ENCODE data around the gene RNF148.
"Not testable (repeated sequence)": the region's sequence is repeated elsewhere in the genome, so short reads cannot be mapped to it uniquely, and the experiment has no call there.

RNF148 gene

GRCh38 chr7:122692769-122693309 lies 9.9 kb downstream of the RNF148 start:
- FAIRE-seq = no peak
- DNase-seq (ENCODE audit: insufficient read length, low spot score) = no peak

DNA sequence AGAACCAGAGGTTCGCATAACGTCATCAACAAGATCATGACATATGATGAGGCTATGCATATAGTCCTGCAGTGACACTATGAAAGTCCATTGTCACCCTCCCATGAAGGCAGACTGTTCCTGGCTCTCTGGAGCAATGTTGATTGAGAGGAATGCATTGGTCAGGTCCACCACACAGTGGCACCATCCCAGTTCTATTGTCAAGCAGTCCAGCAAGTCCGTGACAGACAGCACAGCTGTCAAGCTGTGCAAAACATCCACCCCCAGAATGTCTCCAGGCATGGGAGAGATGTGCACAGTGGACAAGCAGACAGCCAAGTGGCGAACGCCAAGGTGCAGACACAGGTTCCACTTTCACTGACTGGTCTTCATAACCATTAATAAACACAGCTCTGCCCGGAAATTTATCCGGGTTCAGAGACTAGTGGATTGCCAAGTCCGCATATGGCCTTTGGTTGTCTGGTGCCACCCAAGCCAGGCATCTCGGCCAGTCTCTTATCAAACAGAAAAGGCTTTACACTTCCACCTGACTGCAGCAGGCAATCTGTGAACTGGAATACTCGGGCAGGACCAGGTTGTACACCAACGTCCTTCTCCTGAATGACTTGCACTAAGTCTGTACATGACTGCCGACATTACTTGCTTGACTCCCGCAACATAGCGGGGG lies 11.0 kb downstream of the RNF148 start:
- no peak for FAIRE-seq

GRCh38 chr7:122689346-122690109 lies 13.2 kb downstream of the RNF148 start:
- FAIRE-seq (no peak), DNase-seq (ENCODE audit: insufficient read length, low spot score) (no peak)

More for the DNA sequence above, 11.0 kb downstream of the RNF148 start:
- no peak for DNase-seq (ENCODE audit: insufficient read length, low spot score)

DNA sequence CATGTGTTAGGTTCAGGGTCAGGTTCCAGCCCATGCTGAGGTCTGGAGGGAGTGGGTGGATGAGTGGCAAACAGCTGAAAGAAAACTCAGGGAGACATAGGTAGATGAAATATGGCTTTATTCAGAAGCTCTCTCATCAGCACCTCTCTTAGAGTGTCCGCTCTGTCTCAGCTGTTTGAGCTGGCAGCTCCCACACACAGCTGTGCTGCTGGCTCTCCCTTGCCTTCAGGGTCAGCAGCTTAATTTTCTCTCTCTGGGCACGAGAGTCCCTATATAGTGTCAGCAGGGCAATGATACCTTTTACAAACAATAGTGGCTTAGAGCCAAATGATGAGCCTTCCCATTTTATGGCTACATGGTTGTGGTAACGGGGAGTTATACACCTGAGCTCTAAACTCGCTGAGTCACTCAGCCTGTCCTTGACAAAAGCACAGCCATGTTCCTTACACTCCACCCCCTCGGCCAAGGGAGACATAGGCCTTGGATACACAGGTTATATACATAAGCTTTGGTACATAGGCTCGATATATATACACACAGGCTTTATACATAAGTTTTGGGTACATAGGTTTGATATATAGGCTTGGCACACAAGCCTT lies 14.2 kb downstream of the RNF148 start:
- DNase-seq (ENCODE audit: insufficient read length, low spot score) = no peak
- FAIRE-seq = no peak

DNA sequence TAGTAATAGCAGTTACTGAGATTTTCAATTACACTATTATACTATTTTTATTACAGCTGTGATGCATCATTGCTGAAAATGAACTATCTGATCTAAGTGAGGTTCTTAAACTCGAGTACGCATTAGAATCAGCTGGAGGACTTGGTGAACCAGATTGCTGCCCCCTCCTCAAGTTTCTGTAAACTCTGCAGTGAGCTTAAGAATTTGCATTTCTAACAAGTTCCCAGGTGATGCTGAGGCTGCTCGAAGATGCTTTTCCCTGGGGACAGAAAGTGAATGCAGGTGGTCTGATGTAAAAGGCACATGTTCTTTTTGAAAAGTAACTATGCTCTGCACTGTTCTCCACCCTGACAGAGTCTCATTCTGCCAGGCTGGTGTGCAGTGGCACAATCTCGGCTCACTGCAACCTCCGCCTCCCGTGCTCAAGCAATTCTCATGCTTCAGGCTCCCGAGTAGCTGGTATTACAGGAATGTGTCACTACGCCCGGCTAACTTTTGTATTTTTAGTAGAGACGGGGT lies 16.3 kb downstream of the RNF148 start:
- DNase-seq (ENCODE audit: insufficient read length, low spot score) (no peak), FAIRE-seq (no peak)

DNA sequence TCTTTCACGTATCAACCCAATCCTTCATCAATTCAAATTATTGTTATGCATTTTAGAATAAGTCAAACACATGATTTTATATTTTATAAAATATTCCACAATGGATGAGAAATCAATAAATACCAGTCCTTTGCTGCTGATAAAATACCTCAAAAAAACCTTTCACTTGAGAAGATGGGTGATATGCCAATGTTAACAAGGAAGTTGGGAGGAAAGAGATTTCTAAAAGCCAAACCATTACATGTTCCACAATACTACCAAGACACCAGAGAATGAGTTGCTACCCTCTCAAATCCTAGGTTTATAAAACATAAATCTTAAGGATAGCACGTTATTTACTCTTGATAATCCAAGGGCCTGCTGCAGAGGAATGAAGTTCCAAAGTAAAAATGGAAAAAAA lies 18.2 kb downstream of the RNF148 start:
- FAIRE-seq = no peak
- DNase-seq (ENCODE audit: insufficient read length, low spot score) = no peak

DNA sequence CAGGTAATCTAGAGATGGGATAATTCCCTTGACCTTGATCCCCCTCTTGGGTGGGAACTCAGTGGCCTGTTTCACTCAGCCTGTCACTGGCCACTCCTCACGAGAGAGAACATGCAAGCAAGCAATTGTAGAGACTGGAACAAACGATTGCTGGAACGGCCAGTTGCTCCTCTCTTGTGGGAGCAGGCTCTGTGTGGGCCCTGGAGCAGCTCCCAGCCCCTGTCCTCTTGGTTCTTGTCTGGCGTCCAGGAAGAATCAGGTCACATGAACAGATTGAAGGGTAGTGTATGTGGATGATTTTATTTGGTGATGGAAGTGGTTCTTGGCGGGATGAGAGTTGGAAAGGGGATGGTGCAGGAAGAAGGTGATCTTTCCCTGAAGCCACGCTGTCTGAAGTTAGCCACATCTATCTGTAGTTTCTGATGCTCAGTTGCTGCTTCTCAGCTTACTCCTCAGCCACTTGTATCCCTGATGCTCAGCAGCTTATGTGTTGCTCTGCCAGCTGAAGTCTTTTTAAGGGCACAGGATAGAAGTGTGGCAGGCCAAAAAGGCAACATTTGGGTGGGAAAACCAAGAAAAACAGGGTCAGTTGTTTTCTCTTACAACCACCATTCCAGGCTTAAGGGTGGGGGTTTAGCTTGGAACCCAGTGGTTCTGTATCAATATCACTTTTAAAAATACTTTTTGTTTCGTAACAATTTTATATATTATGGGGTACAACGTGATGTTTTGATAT lies 19.7 kb downstream of the RNF148 start:
- DNase-seq (ENCODE audit: insufficient read length, low spot score) (no peak), FAIRE-seq (no peak)

GRCh38 chr7:122681186-122681585 lies 21.5 kb downstream of the RNF148 start:
- FAIRE-seq; DNase-seq (ENCODE audit: insufficient read length, low spot score): not testable (repeated sequence)

DNA sequence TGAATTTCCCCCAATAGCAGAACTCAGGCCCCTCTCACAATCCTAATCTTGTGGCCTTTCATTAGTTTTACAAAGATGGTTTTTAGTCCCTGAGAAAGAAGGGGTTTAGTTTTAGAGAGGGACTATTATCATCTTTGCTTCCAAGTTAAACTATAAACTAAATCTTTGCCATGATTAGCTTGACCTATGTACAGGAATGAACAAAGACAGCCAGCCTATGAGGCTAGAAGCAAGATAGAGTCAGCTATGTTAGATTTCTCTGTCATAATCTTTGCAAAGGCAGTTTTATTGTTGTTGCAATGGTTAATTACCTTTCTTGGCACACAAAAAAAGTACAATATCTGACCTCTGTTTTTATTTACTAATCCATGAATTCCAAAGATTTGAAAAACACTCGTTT lies 22.9 kb downstream of the RNF148 start:
- DNase-seq (ENCODE audit: insufficient read length, low spot score) = no peak
- FAIRE-seq = no peak

GRCh38 chr7:122679269-122679709 lies 23.4 kb downstream of the RNF148 start:
- FAIRE-seq; DNase-seq (ENCODE audit: insufficient read length, low spot score): not testable (repeated sequence)

DNA sequence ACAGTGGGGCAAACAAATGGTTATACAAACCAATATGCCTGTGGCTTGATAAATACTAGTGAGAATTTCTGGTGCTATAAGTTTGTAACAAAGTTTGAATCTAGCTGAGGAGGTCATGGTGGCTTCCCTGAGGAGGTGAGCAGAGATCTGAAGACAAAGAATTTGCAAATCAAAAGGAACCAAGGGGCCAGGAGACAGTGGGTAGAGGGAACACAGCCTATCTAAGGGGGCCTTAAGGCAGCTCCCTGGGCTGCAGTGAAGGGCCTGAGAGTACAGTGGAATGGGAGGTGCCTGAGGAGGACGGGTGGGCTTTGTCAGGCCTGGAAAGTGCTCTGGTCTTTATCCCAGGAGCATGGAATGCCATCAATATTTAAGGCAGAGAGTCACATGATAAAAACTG lies 25.6 kb downstream of the RNF148 start:
- no peak for FAIRE-seq
- DNase-seq (ENCODE audit: insufficient read length, low spot score) = no peak

DNA sequence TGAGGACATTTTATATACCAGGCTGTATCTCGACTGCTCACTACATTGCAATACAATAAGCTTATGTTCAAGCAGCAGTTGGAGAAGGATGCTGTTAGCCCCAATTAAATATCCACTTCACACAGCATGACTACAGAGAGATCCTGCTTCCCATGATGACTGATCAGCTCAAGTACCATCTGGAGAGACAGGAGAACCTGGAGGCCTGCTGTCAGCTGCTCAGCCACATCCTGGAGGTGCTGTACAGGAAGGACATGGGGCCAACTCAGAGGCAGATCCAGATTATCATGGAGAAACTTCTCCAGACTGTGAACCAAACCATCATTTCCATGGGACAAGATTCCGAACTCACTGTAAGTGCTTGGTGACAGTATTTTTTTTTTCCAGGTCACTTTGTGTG lies 26.3 kb downstream of the RNF148 start:
- no peak for DNase-seq (ENCODE audit: insufficient read length, low spot score)
- FAIRE-seq = no peak

DNA sequence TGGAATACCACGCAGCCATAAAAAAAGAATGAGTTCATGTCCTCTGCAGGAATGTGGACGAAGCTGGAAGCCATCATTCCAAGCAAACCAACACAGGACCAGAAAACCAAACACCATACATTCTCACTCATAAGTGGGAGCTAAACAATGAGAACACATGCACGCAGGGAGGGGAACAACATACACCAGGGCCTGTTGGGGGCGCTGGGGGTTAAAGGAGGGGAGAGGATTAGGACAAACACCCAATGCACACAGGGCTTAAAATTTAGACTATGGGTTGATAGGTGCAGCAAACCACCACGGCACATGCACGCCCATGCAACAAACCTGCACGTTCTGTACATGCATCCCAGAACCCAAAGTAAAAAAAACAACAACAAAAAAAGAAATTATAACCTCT lies 27.1 kb downstream of the RNF148 start:
- DNase-seq (ENCODE audit: insufficient read length, low spot score) (no peak), FAIRE-seq (no peak)

DNA sequence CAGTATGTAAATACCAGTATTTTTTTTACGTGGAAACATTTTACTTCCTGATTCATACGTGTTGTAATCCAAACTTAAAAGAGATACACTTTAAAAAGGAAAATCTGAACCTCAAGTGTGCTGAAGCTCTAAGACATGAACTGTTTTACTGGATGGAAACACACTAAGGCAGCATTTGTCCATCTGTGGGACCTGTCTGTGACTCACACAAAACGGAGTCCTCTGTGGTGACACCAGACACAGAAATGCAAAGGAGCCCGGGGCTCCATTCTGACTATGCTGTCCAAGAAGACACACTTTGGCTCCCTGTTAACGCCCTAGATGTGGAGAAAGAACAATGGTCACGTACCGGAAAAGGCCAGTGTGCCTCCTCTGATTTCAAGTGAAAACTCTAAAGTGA lies 27.7 kb downstream of the RNF148 start:
- no peak for DNase-seq (ENCODE audit: insufficient read length, low spot score)
- FAIRE-seq = no peak

- no peak for DNase-seq (ENCODE audit: insufficient read length, low spot score)
- no peak for FAIRE-seq
Measured at GRCh38 chr7:122674502-122674901, 28.2 kb downstream of the RNF148 start.

- FAIRE-seq (no peak), DNase-seq (ENCODE audit: insufficient read length, low spot score) (no peak)
Measured at GRCh38 chr7:122673951-122674350, 28.8 kb downstream of the RNF148 start.

DNA sequence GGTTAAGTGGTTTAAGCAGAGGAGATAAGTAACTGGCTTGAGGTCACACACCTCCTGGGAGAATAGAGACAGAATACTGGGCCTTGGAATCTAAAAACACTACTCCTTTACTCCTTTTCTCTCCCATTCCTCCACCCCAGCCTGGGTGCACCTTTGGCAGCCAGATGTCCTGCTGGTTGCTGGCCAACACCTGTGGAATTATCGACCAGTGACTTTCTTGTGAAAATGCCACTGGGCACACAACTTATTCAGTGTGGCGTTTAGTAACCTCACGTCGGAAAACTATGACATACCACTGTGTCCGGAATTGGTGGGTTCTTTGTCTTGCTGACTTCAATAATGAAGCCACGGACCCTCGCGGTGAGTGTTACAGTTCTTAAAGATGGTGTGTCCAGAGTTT lies 30.2 kb downstream of the RNF148 start:
- FAIRE-seq = no peak
- no peak for DNase-seq (ENCODE audit: insufficient read length, low spot score)

- FAIRE-seq (no peak), DNase-seq (ENCODE audit: insufficient read length, low spot score) (no peak)
Measured at GRCh38 chr7:122663733-122664132, 39.0 kb downstream of the RNF148 start.

DNA sequence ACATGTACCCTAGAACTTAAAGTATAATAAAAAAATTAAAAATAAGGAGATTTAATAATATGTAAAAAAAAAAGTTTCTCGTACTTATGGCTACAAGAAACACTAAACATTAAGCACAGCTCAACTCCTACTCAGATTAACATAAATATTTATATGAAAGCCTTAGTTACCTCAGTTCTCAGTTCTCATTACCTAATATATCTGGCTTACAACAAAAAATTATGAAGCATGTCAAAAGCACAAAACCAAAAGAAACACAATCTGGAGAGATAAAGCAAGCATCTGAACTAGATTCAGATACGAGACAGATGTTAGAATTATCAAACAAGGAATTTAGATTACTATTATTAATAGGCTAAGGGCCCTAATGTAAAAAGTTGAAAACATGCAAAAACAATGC lies 43.9 kb downstream of the RNF148 start:
- FAIRE-seq (no peak), DNase-seq (ENCODE audit: insufficient read length, low spot score) (no peak)

DNA sequence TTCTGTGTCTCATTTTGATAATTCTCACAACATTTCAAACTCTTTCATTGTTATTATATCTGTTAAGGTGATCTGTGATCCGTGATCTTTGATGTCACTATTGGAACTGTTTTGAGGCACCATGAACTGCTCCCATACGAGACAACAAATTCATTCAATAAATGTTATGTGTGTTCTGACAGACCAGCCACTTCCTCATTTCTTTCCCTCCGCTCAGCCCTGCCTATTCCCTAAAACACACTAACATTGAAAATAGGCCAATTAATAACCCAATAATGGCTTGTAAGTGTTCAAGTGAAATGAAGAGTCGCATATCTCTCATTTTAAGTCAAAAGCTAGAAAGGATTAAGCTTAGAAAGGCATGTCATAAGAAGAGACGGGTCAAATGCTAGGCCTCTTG lies 49.0 kb downstream of the RNF148 start:
- DNase-seq (ENCODE audit: insufficient read length, low spot score) = no peak
- FAIRE-seq = no peak

- FAIRE-seq (no peak), DNase-seq (ENCODE audit: insufficient read length, low spot score) (no peak)
Measured at GRCh38 chr7:122652876-122653275, 49.8 kb downstream of the RNF148 start.

All from GM19239 (cell line).